Measurements from ENCODE around the gene PLA2G1B. TPM values are rescaled to one million over a fixed set of nuclear protein-coding genes. Genes with fewer than 3 reads are reported as not detected.
A peak's percentile ranks its signal among the peaks of the same experiment; 100 is the strongest.

The PLA2G1B gene
- total RNA-seq, 4 donors from 2014 or later: not detected

DNA sequence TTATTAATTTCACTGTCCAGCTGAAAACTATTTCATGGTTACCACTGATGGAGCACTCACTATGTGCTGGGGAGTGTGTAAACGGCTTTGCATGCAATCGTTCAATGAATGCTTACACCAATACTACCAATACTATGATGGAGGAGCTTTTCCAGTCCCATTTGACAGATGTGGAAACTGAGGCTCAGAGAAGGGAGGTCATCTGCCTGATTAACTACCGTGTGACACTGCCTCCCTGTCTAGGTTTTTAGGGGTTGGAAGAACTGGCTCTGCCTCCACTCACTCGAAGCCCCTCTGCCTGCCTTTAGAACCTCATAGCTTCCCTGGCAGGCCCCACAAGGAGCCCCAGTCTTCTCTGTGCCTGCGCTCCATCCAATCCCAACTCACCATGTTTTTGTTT, 29.5 kb upstream of the PLA2G1B start:
- Histone ChIP-seq H3K27ac (no peak overlapping the region), H3K27me3 (no peaks in the 10 kb centered on the region), H3K4me3 (no peak overlapping the region), H3K9me3 (no peaks in the 10 kb centered on the region), H3K36me3 (no peaks in the 10 kb centered on the region), H3K4me1 (peaks cover 0 to 10% (median 2%) of the 10 kb centered on the region in 4 donors)
- no peak for DNase-seq
- TF ChIP-seq POLR2A (IDR thresholded peaks at IDR 0.05): no peak
- TF ChIP-seq, protein P1, sequence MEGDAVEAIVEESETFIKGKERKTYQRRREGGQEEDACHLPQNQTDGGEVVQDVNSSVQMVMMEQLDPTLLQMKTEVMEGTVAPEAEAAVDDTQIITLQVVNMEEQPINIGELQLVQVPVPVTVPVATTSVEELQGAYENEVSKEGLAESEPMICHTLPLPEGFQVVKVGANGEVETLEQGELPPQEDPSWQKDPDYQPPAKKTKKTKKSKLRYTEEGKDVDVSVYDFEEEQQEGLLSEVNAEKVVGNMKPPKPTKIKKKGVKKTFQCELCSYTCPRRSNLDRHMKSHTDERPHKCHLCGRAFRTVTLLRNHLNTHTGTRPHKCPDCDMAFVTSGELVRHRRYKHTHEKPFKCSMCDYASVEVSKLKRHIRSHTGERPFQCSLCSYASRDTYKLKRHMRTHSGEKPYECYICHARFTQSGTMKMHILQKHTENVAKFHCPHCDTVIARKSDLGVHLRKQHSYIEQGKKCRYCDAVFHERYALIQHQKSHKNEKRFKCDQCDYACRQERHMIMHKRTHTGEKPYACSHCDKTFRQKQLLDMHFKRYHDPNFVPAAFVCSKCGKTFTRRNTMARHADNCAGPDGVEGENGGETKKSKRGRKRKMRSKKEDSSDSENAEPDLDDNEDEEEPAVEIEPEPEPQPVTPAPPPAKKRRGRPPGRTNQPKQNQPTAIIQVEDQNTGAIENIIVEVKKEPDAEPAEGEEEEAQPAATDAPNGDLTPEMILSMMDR (IDR thresholded peaks at IDR 0.05): no peak

DNA sequence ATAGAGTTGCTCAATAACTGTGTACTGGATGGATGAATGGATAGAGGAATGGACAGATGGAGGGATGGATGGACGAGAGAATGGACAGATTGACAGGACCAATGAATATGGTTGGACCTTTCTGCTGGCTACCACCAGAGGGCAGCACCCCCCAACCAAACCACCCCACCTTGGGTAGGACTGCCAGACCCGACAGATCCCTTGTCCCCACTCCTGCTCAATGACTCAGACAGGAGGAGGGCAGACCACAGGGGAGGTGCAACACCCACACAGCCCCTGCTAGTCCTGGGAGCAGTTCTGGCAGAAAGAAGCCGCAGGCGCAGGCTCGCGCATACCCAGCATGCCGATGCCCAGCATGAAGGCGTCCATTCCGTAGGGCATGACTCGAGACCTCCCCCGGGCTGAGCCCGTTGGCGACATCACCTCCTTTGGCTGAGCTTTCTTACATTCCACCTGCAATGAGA, 29.0 kb upstream of the PLA2G1B start:
- no peaks in the 10 kb centered on the region for H3K9me3 ChIP-seq
- no peak overlapping the region for H3K4me3 ChIP-seq
- TF ChIP-seq, protein P1 (IDR thresholded peaks at IDR 0.05): peak; percentile 62 to 89 (median 84)
- TF ChIP-seq POLR2A (IDR thresholded peaks at IDR 0.05): peak in 1 of 2 donors; percentile 8
- no peaks in the 10 kb centered on the region for H3K36me3 ChIP-seq
- peaks cover 0 to 5% (median 2%) of the 10 kb centered on the region in 4 donors for H3K4me1 ChIP-seq
- peak; percentile 54 to 88 (median 84) for DNase-seq
- H3K27me3 ChIP-seq: no peaks in the 10 kb centered on the region
- no peak overlapping the region for H3K27ac ChIP-seq

DNA sequence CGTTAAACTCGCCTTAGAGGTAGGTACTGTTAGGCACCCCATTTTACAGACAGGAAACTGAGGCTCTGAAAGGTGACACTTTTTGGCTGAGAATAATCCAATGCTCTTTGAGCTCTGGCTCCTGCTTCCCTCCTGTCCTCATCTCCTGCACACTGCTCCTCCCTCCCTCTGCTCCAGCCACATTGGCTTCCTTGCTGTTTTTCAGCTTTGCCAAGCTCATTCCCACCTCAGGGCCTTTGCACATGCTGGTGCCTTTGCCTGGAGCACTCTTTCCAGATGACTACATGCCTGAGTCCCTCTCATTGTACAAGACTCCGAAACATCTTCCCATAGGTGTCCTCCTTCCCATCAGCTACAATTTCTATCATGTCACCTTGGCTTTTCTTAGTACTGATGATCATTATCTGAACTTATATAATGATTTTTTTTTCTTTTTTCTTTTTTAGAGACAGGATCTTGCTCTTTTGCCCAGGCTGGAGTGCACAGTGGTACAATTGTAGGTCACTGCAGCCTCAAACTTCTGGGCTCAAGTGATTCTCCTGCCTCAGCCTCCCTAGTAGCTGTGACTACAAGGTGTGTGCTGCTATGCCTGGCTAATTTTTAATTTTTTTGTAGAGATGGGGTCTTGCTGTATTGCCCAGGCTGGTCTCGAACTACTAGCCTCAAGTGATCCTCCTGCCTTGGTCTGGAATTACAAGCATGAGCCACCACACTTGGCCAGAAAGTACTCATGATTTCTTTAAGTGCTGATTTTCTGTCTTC, 26.2 kb upstream of the PLA2G1B start:
- Histone ChIP-seq H3K36me3 (no peaks in the 10 kb centered on the region), H3K4me1 (peaks cover 0 to 3% (median 0%) of the 10 kb centered on the region in 4 donors), H3K27ac (no peak overlapping the region), H3K27me3 (no peaks in the 10 kb centered on the region), H3K9me3 (no peaks in the 10 kb centered on the region), H3K4me3 (no peak overlapping the region)
- DNase-seq: no peak
- TF ChIP-seq POLR2A (IDR thresholded peaks at IDR 0.05): no peak
- TF ChIP-seq, protein P1 (IDR thresholded peaks at IDR 0.05): no peak

DNA sequence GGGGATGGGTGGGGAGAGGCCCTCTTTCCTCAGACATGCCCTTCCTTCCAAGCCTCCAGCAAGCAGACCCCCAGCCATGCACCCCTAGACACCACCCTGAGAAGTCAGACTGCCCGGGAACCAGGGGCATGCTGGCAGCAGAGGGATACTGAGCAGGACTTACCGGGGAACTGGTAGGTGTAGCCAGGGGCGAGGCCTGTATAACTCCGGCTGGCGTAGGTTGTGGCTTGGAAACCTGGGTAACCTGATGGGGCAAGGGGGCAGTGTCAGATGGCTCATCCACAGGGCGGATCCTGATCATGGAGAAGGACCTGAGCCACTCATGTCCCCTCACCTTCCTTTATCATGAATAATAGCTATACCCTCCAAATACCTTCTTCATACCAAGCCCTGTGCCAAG, 25.6 kb upstream of the PLA2G1B start:
- Histone ChIP-seq H3K27me3 (no peaks in the 10 kb centered on the region), H3K27ac (no peak overlapping the region), H3K9me3 (no peaks in the 10 kb centered on the region), H3K4me1 (peaks cover 0 to 3% (median 0%) of the 10 kb centered on the region in 4 donors), H3K36me3 (no peaks in the 10 kb centered on the region), H3K4me3 (no peak overlapping the region)
- TF ChIP-seq, protein P1 (IDR thresholded peaks at IDR 0.05): no peak
- TF ChIP-seq POLR2A (IDR thresholded peaks at IDR 0.05): no peak
- DNase-seq: no peak

DNA sequence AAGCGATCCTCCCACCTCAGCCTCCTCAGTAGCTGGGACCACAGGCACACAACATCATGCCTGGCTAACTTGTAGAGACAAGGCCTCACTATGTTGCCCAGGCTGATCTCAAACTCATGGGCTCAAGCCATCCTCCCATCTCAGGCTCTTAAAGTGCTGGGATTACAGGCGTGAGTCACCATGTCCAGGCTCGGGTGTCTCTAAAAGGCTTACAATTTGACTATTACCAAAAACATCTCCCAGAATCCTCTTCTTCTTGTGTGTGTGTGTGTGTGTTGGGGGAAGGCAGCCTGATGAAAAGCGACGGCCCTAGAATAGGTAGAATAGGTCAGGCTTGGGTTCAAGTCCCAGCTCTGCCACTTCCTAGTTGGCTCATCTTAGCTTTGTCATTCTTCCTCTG, 24.5 kb upstream of the PLA2G1B start:
- H3K4me1 ChIP-seq: peaks cover 0 to 3% (median 0%) of the 10 kb centered on the region in 4 donors
- H3K9me3 ChIP-seq: no peaks in the 10 kb centered on the region
- no peaks in the 10 kb centered on the region for H3K27me3 ChIP-seq
- no peak overlapping the region for H3K4me3 ChIP-seq
- no peaks in the 10 kb centered on the region for H3K36me3 ChIP-seq
- DNase-seq: no peak
- H3K27ac ChIP-seq: no peak overlapping the region
- TF ChIP-seq POLR2A (IDR thresholded peaks at IDR 0.05): no peak
- TF ChIP-seq, protein P1 (IDR thresholded peaks at IDR 0.05): no peak

Measured in Peyer's patch (tissue), 4 donors.